ENCODE results near the gene GPN2.

GRCh38 chr1:26856181-26856580 is 33.9 kb downstream of the GPN2 start:
- TF ChIP-seq CTCF (IDR thresholded peaks at IDR 0.05) (no peak), POLR2AphosphoS5 (IDR thresholded peaks at IDR 0.05) (no peak)

All from esophagus muscularis mucosa (tissue), 3 donors.